Hepatocyte (in vitro differentiated cells): ENCODE results near the gene CYP27B1. TPM values are rescaled to one million over a fixed set of nuclear protein-coding genes. Genes with fewer than 3 reads are reported as not detected.
A peak's percentile ranks its signal among the peaks of the same experiment; 100 is the strongest.

Experiments
- DNase-seq: peaks from one replicate; pipeline ENCODE4 v3.0.0-alpha.2; 2016; ENCODE audit warnings: low spot score
- H2AFZ ChIP-seq: fragments of 200-600 bp; sonication (generic); 2 replicates; pipeline ENCODE4 v1.6.0; 2016; ENCODE audit warnings: antibody characterized with exemption, mild to moderate bottlenecking
- H3K27ac ChIP-seq: fragments of 200-600 bp; sonication (generic); 2 replicates; pipeline ENCODE4 v1.5.1; 2016; ENCODE audit warnings: mild to moderate bottlenecking
- H3K27me3 ChIP-seq: fragments of 200-600 bp; sonication (generic); 2 replicates; pipeline ENCODE4 v1.6.1; 2016
- H3K36me3 ChIP-seq: fragments of 200-600 bp; sonication (generic); replicated peaks from 2 replicates; pipeline ENCODE4 v1.5.1; 2016; ENCODE audit warnings: low read depth; ENCODE audit not compliant: insufficient read depth
- H3K4me1 ChIP-seq: fragments of 200-600 bp; sonication (generic); 2 replicates; pipeline ENCODE4 v1.5.1; 2016; ENCODE audit warnings: mild to moderate bottlenecking, moderate library complexity; ENCODE audit not compliant: insufficient read depth
- H3K4me2 ChIP-seq: fragments of 200-600 bp; sonication (generic); 2 replicates; pipeline ENCODE4 v1.6.0; 2016
- H3K4me3 ChIP-seq: fragments of 200-600 bp; sonication (generic); 2 replicates; pipeline ENCODE4 v1.5.1; 2016; ENCODE audit warnings: mild to moderate bottlenecking
- H3K79me2 ChIP-seq: fragments of 200-600 bp; sonication (generic); 2 replicates; pipeline ENCODE4 v1.6.0; 2017; ENCODE audit warnings: mild to moderate bottlenecking
- H3K9me2 ChIP-seq: fragments of 200-600 bp; sonication (generic); replicated peaks from 2 replicates; pipeline ENCODE4 v1.6.0; 2017; ENCODE audit warnings: mild to moderate bottlenecking; ENCODE audit not compliant: insufficient read depth
- H3K9me3 ChIP-seq: fragments of 200-600 bp; sonication (generic); 2 replicates; pipeline ENCODE4 v1.5.1; 2016; ENCODE audit warnings: low read depth, mild to moderate bottlenecking
- H4K20me1 ChIP-seq: fragments of 200-600 bp; sonication (generic); 2 replicates; pipeline ENCODE4 v1.6.0; 2016; ENCODE audit warnings: mild to moderate bottlenecking; ENCODE audit not compliant: insufficient read depth, poor library complexity, severe bottlenecking
- CTCF ChIP-seq: fragments of 200-600 bp; sonication (generic); IDR thresholded peaks from 2 replicates; pipeline ENCODE4 v1.5.1; 2016; ENCODE audit warnings: antibody characterized with exemption, mild to moderate bottlenecking; ENCODE audit not compliant: poor library complexity
- EZH2 ChIP-seq: fragments of 200-600 bp; sonication (generic); IDR thresholded peaks from 2 replicates; pipeline ENCODE4 v1.6.1; 2016; ENCODE audit warnings: antibody characterized with exemption, mild to moderate bottlenecking, borderline replicate concordance
- EZH2phosphoT487 ChIP-seq: fragments of 200-600 bp; sonication (generic); IDR thresholded peaks from one replicate; pipeline ENCODE4 v1.6.1; 2018; ENCODE audit warnings: antibody characterized with exemption, mild to moderate bottlenecking, low read depth, moderate library complexity; ENCODE audit not compliant: unreplicated experiment, severe bottlenecking
- WGBS: methylation state at CpG from one replicate; pipeline ENCODE4 v1.1.6; 2016; ENCODE audit warnings: low lambda C conversion rate; ENCODE audit errors: missing lambda C conversion rate; 5-methylcytosine and 5-hydroxymethylcytosine counted together
- polyA plus RNA-seq: library from polyadenylated mRNA; unstranded; fragments of >200 nt; fragmentation: Nextera tagmentation; extraction: Ambion mirVana; gene quantifications from 2 replicates; pipeline ENCODE4 v1.2.1, GENCODE V29; 2016
- total RNA-seq: library from RNA; depleted of rRNA; stranded (reverse); fragments of >200 nt; gene quantifications from 2 replicates; pipeline ENCODE4 v1.2.3, GENCODE V29; 2014

CYP27B1 gene
- total and polyA plus RNA-seq, 2 experiments from 2014 or later = 0.23 to 2.3 TPM

GRCh38 chr12:57726884-57727757 lies 39.8 kb downstream of the CYP27B1 start:
- H2AFZ ChIP-seq = peak overlapping the region; percentile 62
- WGBS = 16% methylated on average over 74 of the region's 76 CpGs

DNA sequence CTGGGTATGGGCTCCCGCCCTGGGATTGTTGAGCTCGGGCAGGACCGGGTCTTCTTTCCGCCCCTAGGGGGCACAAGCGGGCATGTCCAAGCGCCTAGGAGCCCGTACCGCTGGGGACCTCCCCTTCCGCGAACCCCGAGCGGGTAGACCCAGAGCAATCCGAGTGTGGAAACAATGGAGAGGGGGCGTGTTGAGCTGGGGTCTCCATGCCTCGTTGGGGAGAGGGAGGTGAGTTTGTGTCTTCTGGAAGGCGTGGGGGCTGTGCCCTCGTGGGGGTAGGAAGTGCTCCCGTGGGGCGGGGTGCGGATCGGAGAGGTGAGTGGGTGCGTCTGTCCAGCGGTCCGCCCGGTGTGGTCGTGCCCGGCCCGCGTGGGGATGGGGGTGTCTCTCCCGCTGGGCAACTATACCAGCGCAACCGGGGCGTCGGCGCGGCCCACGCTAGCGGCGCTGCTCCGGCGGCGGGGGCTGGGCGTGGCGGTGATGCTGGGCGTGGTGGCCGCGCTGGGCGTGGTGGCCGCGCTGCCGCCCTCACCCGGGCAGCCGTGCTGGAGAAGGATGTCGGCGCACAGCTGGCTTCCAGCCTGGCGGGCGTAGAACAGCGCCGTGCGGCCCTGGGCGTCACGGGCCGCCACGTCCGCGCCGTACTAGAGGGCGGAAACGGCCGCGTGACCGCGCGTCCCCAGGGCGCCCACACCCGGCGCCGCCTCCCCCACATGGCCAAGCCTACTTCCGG lies 40.6 kb downstream of the CYP27B1 start:
- peaks cover 69% of the 10 kb centered on the region for H3K27me3 ChIP-seq
- WGBS = 6% methylated on average over 40 of the region's 79 CpGs
- no peaks in the 10 kb centered on the region for H3K9me2 ChIP-seq
- no peaks in the 10 kb centered on the region for H3K36me3 ChIP-seq
- peak overlapping the region; percentile 98 for H3K4me2 ChIP-seq
- TF ChIP-seq EZH2phosphoT487 (no peak), CTCF (peak; percentile 65), EZH2 (peak; percentile 59)
- no peaks in the 10 kb centered on the region for H4K20me1 ChIP-seq
- H3K9me3 ChIP-seq = no peaks in the 10 kb centered on the region
- H3K4me3 ChIP-seq = peak overlapping the region; percentile 60
- no peaks in the 10 kb centered on the region for H3K79me2 ChIP-seq
- H3K27ac ChIP-seq = no peak overlapping the region
- peak; percentile 88 for DNase-seq
- peak overlapping the region; percentile 62 for H2AFZ ChIP-seq
- H3K4me1 ChIP-seq = peaks cover 6% of the 10 kb centered on the region

More at GRCh38 chr12:57726884-57727757, 39.8 kb downstream of the CYP27B1 start:
- DNase-seq = peak; percentile 46
- H3K27ac ChIP-seq = no peak overlapping the region
- H3K4me3 ChIP-seq = peak overlapping the region; percentile 60
- H3K4me1 ChIP-seq = peaks cover 6% of the 10 kb centered on the region
- H4K20me1 ChIP-seq = no peaks in the 10 kb centered on the region
- TF ChIP-seq EZH2 (peak; percentile 43), CTCF (peak; percentile 25), EZH2phosphoT487 (no peak)
- H3K36me3 ChIP-seq = no peaks in the 10 kb centered on the region
- peak overlapping the region; percentile 98 for H3K4me2 ChIP-seq
- peaks cover 77% of the 10 kb centered on the region for H3K27me3 ChIP-seq
- no peaks in the 10 kb centered on the region for H3K9me2 ChIP-seq
- H3K79me2 ChIP-seq = no peaks in the 10 kb centered on the region
- no peaks in the 10 kb centered on the region for H3K9me3 ChIP-seq

DNA sequence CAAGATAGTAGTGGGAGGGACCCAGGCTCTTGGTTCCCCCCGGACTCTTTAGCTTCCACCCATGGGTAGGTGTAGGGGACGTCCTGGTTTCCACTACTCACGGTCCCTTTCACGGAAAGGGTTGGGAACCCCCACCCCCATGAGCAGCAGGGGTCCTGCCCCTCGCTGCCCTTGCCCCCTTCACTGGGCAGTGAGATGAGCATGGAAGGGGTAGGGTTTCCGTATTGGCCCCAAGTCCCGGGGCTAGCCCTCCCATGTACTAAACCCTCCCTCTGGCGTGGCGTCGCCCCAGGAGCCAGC lies 41.1 kb downstream of the CYP27B1 start:
- DNase-seq = no peak
- 8% methylated on average over 10 of the region's 10 CpGs for WGBS
- Histone ChIP-seq H3K36me3 (no peaks in the 10 kb centered on the region), H3K27ac (no peak overlapping the region), H4K20me1 (no peaks in the 10 kb centered on the region), H2AFZ (no peak overlapping the region), H3K4me3 (no peak overlapping the region), H3K79me2 (no peaks in the 10 kb centered on the region), H3K4me1 (peaks cover 6% of the 10 kb centered on the region), H3K9me2 (no peaks in the 10 kb centered on the region), H3K9me3 (no peaks in the 10 kb centered on the region), H3K27me3 (peaks cover 63% of the 10 kb centered on the region), H3K4me2 (peak overlapping the region; percentile 98)
- no peak for TF ChIP-seq CTCF
- TF ChIP-seq EZH2 = no peak
- TF ChIP-seq EZH2phosphoT487 = no peak
